WTC11 (cell line): ENCODE results near the gene CTTNBP2.

Experiments used
- E2F4 ChIP-seq: sonication (generic); formaldehyde crosslinking; IDR thresholded peaks from 2 replicates; pipeline ENCODE4 v1.8.1; 2022; ENCODE audit warnings: low read depth, mild to moderate bottlenecking, moderate library complexity, missing genetic modification reagents, borderline replicate concordance
- ESRRA ChIP-seq: sonication (generic); formaldehyde crosslinking; IDR thresholded peaks from 2 replicates; pipeline ENCODE4 v1.8.1; 2022; ENCODE audit warnings: mild to moderate bottlenecking, missing genetic modification reagents, borderline replicate concordance
- HMGXB4 ChIP-seq: sonication (generic); formaldehyde crosslinking; IDR thresholded peaks from 2 replicates; pipeline ENCODE4 v1.8.1; 2023; ENCODE audit warnings: mild to moderate bottlenecking, moderate library complexity, missing genetic modification reagents
- NFYB ChIP-seq: sonication (generic); formaldehyde crosslinking; conservative IDR thresholded peaks from 2 replicates; pipeline ENCODE4 v1.8.0; 2022; ENCODE audit warnings: low read depth, missing genetic modification reagents
- RELA ChIP-seq: sonication (generic); formaldehyde crosslinking; IDR thresholded peaks from 2 replicates; pipeline ENCODE4 v1.8.1; 2022; ENCODE audit warnings: missing genetic modification reagents, mild to moderate bottlenecking, borderline replicate concordance
- SMAD3 ChIP-seq: sonication (generic); formaldehyde crosslinking; IDR thresholded peaks from 2 replicates; pipeline ENCODE4 v1.8.0; 2022; ENCODE audit warnings: missing genetic modification reagents, mild to moderate bottlenecking, borderline replicate concordance
- SP1 ChIP-seq: sonication (generic); formaldehyde crosslinking; conservative IDR thresholded peaks from 2 replicates; pipeline ENCODE4 v1.8.1; 2022; ENCODE audit warnings: missing genetic modification reagents
- ZNF263 ChIP-seq: sonication (generic); formaldehyde crosslinking; IDR thresholded peaks from 2 replicates; pipeline ENCODE4 v1.8.1; 2022; ENCODE audit warnings: low read depth, mild to moderate bottlenecking, moderate library complexity, missing genetic modification reagents
- TF ChIP-seq, protein P1 (sequence below): fragments of 200-600 bp; IDR thresholded peaks from 2 replicates; pipeline ENCODE4 v1.8.0; 2022; ENCODE audit warnings: antibody characterized with exemption
- TF ChIP-seq, protein P2 (sequence below): sonication (generic); formaldehyde crosslinking; conservative IDR thresholded peaks from 2 replicates; pipeline ENCODE4 v1.8.1; 2023; ENCODE audit warnings: mild to moderate bottlenecking, low read depth, missing genetic modification reagents, moderate library complexity

DNA sequence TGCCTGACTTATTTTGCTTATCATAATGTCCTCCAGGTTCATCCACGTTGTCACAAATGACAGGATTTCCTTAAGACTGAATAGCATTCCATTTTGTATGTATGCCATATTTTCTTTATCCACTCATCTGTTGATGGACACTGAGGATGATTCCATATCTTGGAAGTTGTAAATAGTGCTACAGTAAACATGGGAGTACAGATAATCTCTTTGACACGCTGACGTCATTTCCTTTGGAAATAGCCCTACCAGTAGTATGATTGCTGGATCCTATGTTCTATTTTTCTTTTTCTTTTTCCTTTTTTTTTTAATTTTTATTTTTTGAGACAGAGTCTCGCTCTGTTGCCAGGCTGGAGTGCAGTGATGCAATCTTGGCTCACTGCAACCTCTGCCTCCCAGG is 167.6 kb downstream of the CTTNBP2 start:
- no peak for TF ChIP-seq RELA
- TF ChIP-seq, protein P1, sequence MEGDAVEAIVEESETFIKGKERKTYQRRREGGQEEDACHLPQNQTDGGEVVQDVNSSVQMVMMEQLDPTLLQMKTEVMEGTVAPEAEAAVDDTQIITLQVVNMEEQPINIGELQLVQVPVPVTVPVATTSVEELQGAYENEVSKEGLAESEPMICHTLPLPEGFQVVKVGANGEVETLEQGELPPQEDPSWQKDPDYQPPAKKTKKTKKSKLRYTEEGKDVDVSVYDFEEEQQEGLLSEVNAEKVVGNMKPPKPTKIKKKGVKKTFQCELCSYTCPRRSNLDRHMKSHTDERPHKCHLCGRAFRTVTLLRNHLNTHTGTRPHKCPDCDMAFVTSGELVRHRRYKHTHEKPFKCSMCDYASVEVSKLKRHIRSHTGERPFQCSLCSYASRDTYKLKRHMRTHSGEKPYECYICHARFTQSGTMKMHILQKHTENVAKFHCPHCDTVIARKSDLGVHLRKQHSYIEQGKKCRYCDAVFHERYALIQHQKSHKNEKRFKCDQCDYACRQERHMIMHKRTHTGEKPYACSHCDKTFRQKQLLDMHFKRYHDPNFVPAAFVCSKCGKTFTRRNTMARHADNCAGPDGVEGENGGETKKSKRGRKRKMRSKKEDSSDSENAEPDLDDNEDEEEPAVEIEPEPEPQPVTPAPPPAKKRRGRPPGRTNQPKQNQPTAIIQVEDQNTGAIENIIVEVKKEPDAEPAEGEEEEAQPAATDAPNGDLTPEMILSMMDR = no peak
- TF ChIP-seq, protein P2, sequence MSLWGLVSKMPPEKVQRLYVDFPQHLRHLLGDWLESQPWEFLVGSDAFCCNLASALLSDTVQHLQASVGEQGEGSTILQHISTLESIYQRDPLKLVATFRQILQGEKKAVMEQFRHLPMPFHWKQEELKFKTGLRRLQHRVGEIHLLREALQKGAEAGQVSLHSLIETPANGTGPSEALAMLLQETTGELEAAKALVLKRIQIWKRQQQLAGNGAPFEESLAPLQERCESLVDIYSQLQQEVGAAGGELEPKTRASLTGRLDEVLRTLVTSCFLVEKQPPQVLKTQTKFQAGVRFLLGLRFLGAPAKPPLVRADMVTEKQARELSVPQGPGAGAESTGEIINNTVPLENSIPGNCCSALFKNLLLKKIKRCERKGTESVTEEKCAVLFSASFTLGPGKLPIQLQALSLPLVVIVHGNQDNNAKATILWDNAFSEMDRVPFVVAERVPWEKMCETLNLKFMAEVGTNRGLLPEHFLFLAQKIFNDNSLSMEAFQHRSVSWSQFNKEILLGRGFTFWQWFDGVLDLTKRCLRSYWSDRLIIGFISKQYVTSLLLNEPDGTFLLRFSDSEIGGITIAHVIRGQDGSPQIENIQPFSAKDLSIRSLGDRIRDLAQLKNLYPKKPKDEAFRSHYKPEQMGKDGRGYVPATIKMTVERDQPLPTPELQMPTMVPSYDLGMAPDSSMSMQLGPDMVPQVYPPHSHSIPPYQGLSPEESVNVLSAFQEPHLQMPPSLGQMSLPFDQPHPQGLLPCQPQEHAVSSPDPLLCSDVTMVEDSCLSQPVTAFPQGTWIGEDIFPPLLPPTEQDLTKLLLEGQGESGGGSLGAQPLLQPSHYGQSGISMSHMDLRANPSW (CRISPR knock-in tag) = no peak
- no peak for TF ChIP-seq ESRRA (CRISPR knock-in tag)
- no peak for TF ChIP-seq NFYB (CRISPR knock-in tag)
- TF ChIP-seq E2F4 = no peak
- no peak for TF ChIP-seq SP1
- TF ChIP-seq ZNF263 = no peak
- TF ChIP-seq HMGXB4 (CRISPR knock-in tag) = no peak
- no peak for TF ChIP-seq SMAD3
